Stomach smooth muscle (tissue), 2 donors: ENCODE measurements around the gene FAN1.

ENCODE experiments used
- H3K27ac ChIP-seq: one replicate; pipeline ENCODE4 v1.7.0; 2013; ENCODE audit warnings: mild to moderate bottlenecking, low read length, inconsistent platforms
- H3K27me3 ChIP-seq, 2 donors: one replicate each; pipeline ENCODE4 v1.7.0; 2013; ENCODE audit warnings: low read length in 2 of 2; ENCODE audit not compliant: insufficient read depth in 2 of 2, control insufficient read depth in 1 of 2
- H3K36me3 ChIP-seq, 2 donors: one replicate each; pipeline ENCODE4 v1.7.0; 2013; ENCODE audit warnings: low read length in 2 of 2; ENCODE audit not compliant: control insufficient read depth in 2 of 2, insufficient read depth in 2 of 2
- H3K4me1 ChIP-seq: one replicate; pipeline ENCODE4 v1.7.0; 2013; ENCODE audit warnings: low read length; ENCODE audit not compliant: control insufficient read depth, insufficient read depth
- H3K4me3 ChIP-seq, 2 donors: one replicate each; pipeline ENCODE4 v1.7.0; 2013; ENCODE audit warnings: low read length in 2 of 2
- H3K9ac ChIP-seq, 2 donors: one replicate each; pipeline ENCODE4 v1.7.0; 2013; ENCODE audit warnings: low read length in 2 of 2, mild to moderate bottlenecking in 1 of 2
- H3K9me3 ChIP-seq, 2 donors: one replicate each; pipeline ENCODE4 v1.7.0; 2013; ENCODE audit warnings: low read length in 2 of 2; ENCODE audit not compliant: control insufficient read depth in 2 of 2
- donor health status: healthy.
- donor health status: Pancreatic carcinoma.

Gene FAN1

GRCh38 chr15:30929982-30930381 is 26.3 kb downstream of the FAN1 start:
- Histone ChIP-seq H3K36me3 (peaks cover 32 to 56% of the 10 kb centered on the region in 2 donors), H3K27me3 (no peaks in the 10 kb centered on the region), H3K9ac (no peak overlapping the region), H3K4me3 (no peak overlapping the region), H3K4me1 (no peaks in the 10 kb centered on the region), H3K9me3 (no peaks in the 10 kb centered on the region), H3K27ac (no peak overlapping the region)

GRCh38 chr15:30930422-30930821 is 26.7 kb downstream of the FAN1 start:
- no peak overlapping the region for H3K27ac ChIP-seq
- H3K27me3 ChIP-seq, result no peaks in the 10 kb centered on the region
- H3K9ac ChIP-seq, result no peak overlapping the region
- no peak overlapping the region for H3K4me3 ChIP-seq
- no peaks in the 10 kb centered on the region for H3K4me1 ChIP-seq
- peaks cover 28 to 54% of the 10 kb centered on the region in 2 donors for H3K36me3 ChIP-seq
- H3K9me3 ChIP-seq, result no peaks in the 10 kb centered on the region

GRCh38 chr15:30933293-30933692 is 29.6 kb downstream of the FAN1 start:
- H3K9ac ChIP-seq, result no peak overlapping the region
- H3K9me3 ChIP-seq, result no peaks in the 10 kb centered on the region
- no peak overlapping the region for H3K27ac ChIP-seq
- H3K4me1 ChIP-seq, result no peaks in the 10 kb centered on the region
- H3K4me3 ChIP-seq, result no peak overlapping the region
- H3K27me3 ChIP-seq, result no peaks in the 10 kb centered on the region
- peaks cover 16 to 34% of the 10 kb centered on the region in 2 donors for H3K36me3 ChIP-seq

GRCh38 chr15:30939161-30939560 is 35.4 kb downstream of the FAN1 start:
- Histone ChIP-seq H3K9me3 (no peaks in the 10 kb centered on the region), H3K27ac (no peak overlapping the region), H3K4me1 (no peaks in the 10 kb centered on the region), H3K27me3 (no peaks in the 10 kb centered on the region), H3K9ac (no peak overlapping the region), H3K36me3 (peaks cover 38 to 48% of the 10 kb centered on the region in 2 donors), H3K4me3 (no peak overlapping the region)

GRCh38 chr15:30940359-30940758 is 36.6 kb downstream of the FAN1 start:
- peaks cover 45 to 49% of the 10 kb centered on the region in 2 donors for H3K36me3 ChIP-seq
- no peaks in the 10 kb centered on the region for H3K27me3 ChIP-seq
- H3K4me1 ChIP-seq, result no peaks in the 10 kb centered on the region
- no peak overlapping the region for H3K4me3 ChIP-seq
- no peak overlapping the region for H3K9ac ChIP-seq
- no peak overlapping the region for H3K27ac ChIP-seq
- H3K9me3 ChIP-seq, result no peaks in the 10 kb centered on the region

- no peak overlapping the region for H3K9ac ChIP-seq
- no peaks in the 10 kb centered on the region for H3K9me3 ChIP-seq
- no peak overlapping the region for H3K27ac ChIP-seq
- no peak overlapping the region for H3K4me3 ChIP-seq
- H3K4me1 ChIP-seq, result no peaks in the 10 kb centered on the region
- H3K27me3 ChIP-seq, result no peaks in the 10 kb centered on the region
- H3K36me3 ChIP-seq, result peaks cover 54 to 59% of the 10 kb centered on the region in 2 donors
Measured at GRCh38 chr15:30941520-30941919, 37.8 kb downstream of the FAN1 start.

GRCh38 chr15:30943654-30944335 is 40.1 kb downstream of the FAN1 start:
- H3K9ac ChIP-seq, result no peak overlapping the region
- H3K4me1 ChIP-seq, result no peaks in the 10 kb centered on the region
- no peaks in the 10 kb centered on the region for H3K9me3 ChIP-seq
- no peak overlapping the region for H3K27ac ChIP-seq
- no peaks in the 10 kb centered on the region for H3K27me3 ChIP-seq
- peaks cover 55 to 64% of the 10 kb centered on the region in 2 donors for H3K36me3 ChIP-seq
- no peak overlapping the region for H3K4me3 ChIP-seq

- Histone ChIP-seq H3K27ac (no peak overlapping the region), H3K36me3 (peaks cover 41 to 58% of the 10 kb centered on the region in 2 donors), H3K4me3 (no peak overlapping the region)
Measured at GRCh38 chr15:30953183-30953582, 49.5 kb downstream of the FAN1 start.

GRCh38 chr15:30953731-30954378 is 50.1 kb downstream of the FAN1 start:
- H3K9ac ChIP-seq, result no peak overlapping the region
- no peak overlapping the region for H3K4me3 ChIP-seq
- no peaks in the 10 kb centered on the region for H3K27me3 ChIP-seq
- H3K27ac ChIP-seq, result no peak overlapping the region
- no peaks in the 10 kb centered on the region for H3K4me1 ChIP-seq
- no peaks in the 10 kb centered on the region for H3K9me3 ChIP-seq
- peaks cover 47 to 58% of the 10 kb centered on the region in 2 donors for H3K36me3 ChIP-seq

More at GRCh38 chr15:30953183-30953582, 49.5 kb downstream of the FAN1 start:
- Histone ChIP-seq H3K9me3 (no peaks in the 10 kb centered on the region), H3K9ac (no peak overlapping the region), H3K27me3 (no peaks in the 10 kb centered on the region), H3K4me1 (no peaks in the 10 kb centered on the region)

GRCh38 chr15:30954674-30955073 is 51.0 kb downstream of the FAN1 start:
- no peaks in the 10 kb centered on the region for H3K27me3 ChIP-seq
- no peaks in the 10 kb centered on the region for H3K9me3 ChIP-seq
- peaks cover 50 to 59% of the 10 kb centered on the region in 2 donors for H3K36me3 ChIP-seq
- no peak overlapping the region for H3K27ac ChIP-seq
- H3K4me1 ChIP-seq, result no peaks in the 10 kb centered on the region
- no peak overlapping the region for H3K4me3 ChIP-seq
- no peak overlapping the region for H3K9ac ChIP-seq
